SU-DHL-6 (cell line): ENCODE measurements around the gene NAA50.

Experiments used
- H2AFZ ChIP-seq: fragments of 200-600 bp; sonication (generic); 2 replicates; pipeline ENCODE4 v1.6.1; 2014; ENCODE audit warnings: low read depth, mild to moderate bottlenecking, moderate library complexity, mixed read lengths, antibody characterized with exemption, low read length; ENCODE audit not compliant: severe bottlenecking
- H3F3A ChIP-seq: fragments of 200-600 bp; shearing (Covaris generic); 2 replicates; pipeline ENCODE4 v1.6.0; 2016; ENCODE audit warnings: antibody characterized with exemption, mild to moderate bottlenecking; ENCODE audit not compliant: insufficient read depth
- H3K27ac ChIP-seq: fragments of 200-600 bp; sonication (generic); 2 replicates; pipeline ENCODE4 v1.5.1; 2016; ENCODE audit warnings: low read depth, mild to moderate bottlenecking, low read length, moderate library complexity, mixed read lengths
- H3K27me3 ChIP-seq: fragments of 200-600 bp; sonication (generic), shearing (Covaris generic); 2 replicates; pipeline ENCODE4 v1.6.0; 2014; ENCODE audit warnings: mild to moderate bottlenecking, low read length
- H3K36me3 ChIP-seq: fragments of 200-600 bp; sonication (generic); 2 replicates; pipeline ENCODE4 v1.6.1; 2014; ENCODE audit warnings: mild to moderate bottlenecking, low read length, mixed read lengths
- H3K4me2 ChIP-seq: fragments of 300-600, 200-600 bp; shearing (Covaris generic), sonication (generic); 2 replicates; pipeline ENCODE4 v1.6.0; 2014; ENCODE audit warnings: low read length, low read depth, mild to moderate bottlenecking; ENCODE audit not compliant: poor library complexity, severe bottlenecking
- H3K4me3 ChIP-seq: fragments of 200-600 bp; sonication (generic); 2 replicates; pipeline ENCODE4 v1.5.1; 2014; ENCODE audit warnings: antibody characterized with exemption, low read length, mild to moderate bottlenecking, mixed read lengths; ENCODE audit not compliant: insufficient read depth, poor library complexity, severe bottlenecking
- H3K79me2 ChIP-seq: fragments of 200-600 bp; sonication (generic); 2 replicates; pipeline ENCODE4 v1.6.1; 2014; ENCODE audit warnings: mild to moderate bottlenecking, low read length, moderate library complexity; ENCODE audit not compliant: insufficient read depth
- H3K9ac ChIP-seq: fragments of 200-600 bp; sonication (generic); 2 replicates; pipeline ENCODE4 v1.7.0; 2014; ENCODE audit warnings: mild to moderate bottlenecking, low read length
- H3K9me2 ChIP-seq: fragments of 200-600 bp; sonication (generic); replicated peaks from 2 replicates; pipeline ENCODE4 v1.6.1; 2014; ENCODE audit warnings: low read length; ENCODE audit not compliant: insufficient read depth
- H3K9me3 ChIP-seq: fragments of 200-600 bp; sonication (generic); 2 replicates; pipeline ENCODE4 v1.6.1; 2014; ENCODE audit warnings: low read length, mixed read lengths; ENCODE audit not compliant: insufficient read depth
- H4K20me1 ChIP-seq: fragments of 200-600 bp; sonication (generic); 2 replicates; pipeline ENCODE4 v1.6.1; 2014; ENCODE audit warnings: low read depth, mild to moderate bottlenecking, antibody characterized with exemption, low read length, moderate library complexity, mixed read lengths
- EZH2phosphoT487 ChIP-seq: fragments of 200-600 bp; sonication (generic), shearing (Covaris generic); conservative IDR thresholded peaks from 2 replicates; pipeline ENCODE4 v1.6.1; 2018; ENCODE audit warnings: mild to moderate bottlenecking, antibody characterized with exemption, low read length, moderate library complexity, mixed read lengths
- TF ChIP-seq, protein P1 (sequence below): fragments of 200-600 bp; sonication (generic); IDR thresholded peaks from one replicate; pipeline ENCODE4 v1.5.1; 2017; ENCODE audit warnings: antibody characterized with exemption, mild to moderate bottlenecking, low read length, moderate library complexity; ENCODE audit not compliant: insufficient read depth, poor library complexity, severe bottlenecking

NAA50 gene

DNA sequence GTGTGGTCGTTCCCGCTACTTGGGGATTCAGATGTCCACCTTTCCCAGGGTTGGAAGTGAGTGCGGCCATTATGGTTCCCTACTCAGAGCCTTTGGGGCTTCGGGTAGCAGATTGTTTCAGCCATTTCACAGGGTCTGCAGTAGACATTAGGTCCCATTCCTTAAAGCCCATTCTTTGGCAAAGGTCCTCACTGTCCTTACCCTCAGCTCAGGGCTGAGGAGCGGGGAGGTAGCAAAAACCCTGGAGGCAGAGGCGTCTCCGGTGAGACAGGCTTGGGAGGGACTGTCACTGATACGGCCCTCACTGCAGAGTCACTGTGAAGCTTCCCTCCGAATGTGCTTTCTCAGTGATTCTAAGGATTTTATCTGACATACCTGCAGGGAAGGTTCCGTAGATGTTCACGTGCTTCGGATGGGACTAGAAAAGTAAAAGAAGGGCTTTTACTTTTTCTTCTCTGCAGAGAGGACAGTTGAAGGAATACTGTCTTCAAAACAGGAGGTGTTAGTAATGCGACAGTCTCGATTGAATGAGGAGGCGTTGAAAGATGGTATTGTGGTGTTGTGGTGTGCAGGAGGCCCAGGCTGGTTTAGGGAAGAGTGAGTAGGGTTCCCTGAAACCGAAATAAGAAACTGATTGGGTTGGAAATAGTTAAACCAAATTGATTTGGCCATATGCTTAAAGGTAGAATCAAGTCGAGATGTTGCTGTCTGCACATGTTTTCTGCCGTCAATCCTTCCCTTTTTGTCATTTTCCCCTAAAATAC lies 1.4 kb upstream of the NAA50 start:
- H3F3A ChIP-seq, result peaks cover 41% of the 10 kb centered on the region
- H3K4me3 ChIP-seq, result peak overlapping the region; percentile 97
- H3K9ac ChIP-seq, result peak overlapping the region; percentile 99
- H2AFZ ChIP-seq, result peak overlapping the region; percentile 52
- no peaks in the 10 kb centered on the region for H3K9me3 ChIP-seq
- peaks cover 23% of the 10 kb centered on the region for H4K20me1 ChIP-seq
- H3K9me2 ChIP-seq, result no peaks in the 10 kb centered on the region
- peak overlapping the region; percentile 92 for H3K4me2 ChIP-seq
- peaks cover 75% of the 10 kb centered on the region for H3K79me2 ChIP-seq
- no peak for TF ChIP-seq EZH2phosphoT487
- TF ChIP-seq, protein P1, sequence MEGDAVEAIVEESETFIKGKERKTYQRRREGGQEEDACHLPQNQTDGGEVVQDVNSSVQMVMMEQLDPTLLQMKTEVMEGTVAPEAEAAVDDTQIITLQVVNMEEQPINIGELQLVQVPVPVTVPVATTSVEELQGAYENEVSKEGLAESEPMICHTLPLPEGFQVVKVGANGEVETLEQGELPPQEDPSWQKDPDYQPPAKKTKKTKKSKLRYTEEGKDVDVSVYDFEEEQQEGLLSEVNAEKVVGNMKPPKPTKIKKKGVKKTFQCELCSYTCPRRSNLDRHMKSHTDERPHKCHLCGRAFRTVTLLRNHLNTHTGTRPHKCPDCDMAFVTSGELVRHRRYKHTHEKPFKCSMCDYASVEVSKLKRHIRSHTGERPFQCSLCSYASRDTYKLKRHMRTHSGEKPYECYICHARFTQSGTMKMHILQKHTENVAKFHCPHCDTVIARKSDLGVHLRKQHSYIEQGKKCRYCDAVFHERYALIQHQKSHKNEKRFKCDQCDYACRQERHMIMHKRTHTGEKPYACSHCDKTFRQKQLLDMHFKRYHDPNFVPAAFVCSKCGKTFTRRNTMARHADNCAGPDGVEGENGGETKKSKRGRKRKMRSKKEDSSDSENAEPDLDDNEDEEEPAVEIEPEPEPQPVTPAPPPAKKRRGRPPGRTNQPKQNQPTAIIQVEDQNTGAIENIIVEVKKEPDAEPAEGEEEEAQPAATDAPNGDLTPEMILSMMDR, result no peak
- peak overlapping the region; percentile 48 for H3K27ac ChIP-seq
- H3K36me3 ChIP-seq, result peaks cover 6% of the 10 kb centered on the region
- no peaks in the 10 kb centered on the region for H3K27me3 ChIP-seq

DNA sequence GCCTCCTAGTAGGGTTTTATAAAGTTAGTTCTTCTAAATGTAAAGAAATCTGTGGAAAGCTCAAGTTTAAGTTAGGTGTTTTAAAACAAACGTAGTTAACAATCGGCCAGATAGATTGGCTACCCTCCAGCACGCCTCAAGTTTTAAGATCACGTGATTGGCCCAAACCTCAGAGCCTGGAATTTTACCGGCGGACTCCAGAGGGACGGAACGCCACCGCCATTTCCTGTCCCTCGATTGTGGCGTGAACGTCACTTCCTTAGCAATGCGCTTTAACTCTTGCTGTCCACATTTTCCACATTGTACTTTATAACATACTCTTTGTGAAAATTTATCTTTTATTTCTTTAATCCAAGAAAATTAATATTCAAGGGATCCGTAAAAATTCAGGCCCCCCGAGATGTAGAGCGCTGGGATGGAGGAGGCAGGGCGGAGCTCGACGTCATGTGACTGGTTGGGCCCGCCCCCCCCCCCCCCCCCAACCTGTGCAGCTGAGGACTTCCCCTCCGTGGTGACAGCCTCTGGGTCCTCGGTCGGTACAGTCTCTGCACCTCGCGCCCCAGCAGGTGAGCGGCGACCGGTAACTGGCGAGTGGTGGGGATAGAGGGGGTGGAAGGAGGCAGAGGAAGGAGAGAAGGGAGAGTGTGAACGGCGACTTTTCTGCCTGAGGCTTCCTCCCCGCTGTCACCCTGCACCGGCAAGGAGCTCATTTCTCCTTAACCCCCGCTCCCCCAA lies 666 bp upstream of the NAA50 start, which contains the start of gene ATP6V1A:
Gene ATP6V1A (plus strand): TSS at position 488 of the 735 bp plus-strand sequence. CDS start 31,719 bp downstream, outside the sequence.
- peak within 1 kb of the TSS; percentile 99 for H3K9ac ChIP-seq
- H2AFZ ChIP-seq, result peak within 1 kb of the TSS; percentile 74
- peaks cover 25% of the 10 kb centered on the region for H4K20me1 ChIP-seq
- H3K4me3 ChIP-seq, result peak within 1 kb of the TSS; percentile 97
- no peaks in the 10 kb centered on the region for H3K9me3 ChIP-seq
- TF ChIP-seq EZH2phosphoT487, result no peak
- TF ChIP-seq, protein P1, result no peak
- peaks cover 36% of the 10 kb centered on the region for H3F3A ChIP-seq
- no peaks in the 10 kb centered on the region for H3K27me3 ChIP-seq
- H3K27ac ChIP-seq, result peak within 1 kb of the TSS; percentile 93
- peaks cover 6% of the 10 kb centered on the region for H3K36me3 ChIP-seq
- H3K9me2 ChIP-seq, result no peaks in the 10 kb centered on the region
- H3K79me2 ChIP-seq, result peaks cover 80% of the 10 kb centered on the region
- H3K4me2 ChIP-seq, result peak within 1 kb of the TSS; percentile 92

DNA sequence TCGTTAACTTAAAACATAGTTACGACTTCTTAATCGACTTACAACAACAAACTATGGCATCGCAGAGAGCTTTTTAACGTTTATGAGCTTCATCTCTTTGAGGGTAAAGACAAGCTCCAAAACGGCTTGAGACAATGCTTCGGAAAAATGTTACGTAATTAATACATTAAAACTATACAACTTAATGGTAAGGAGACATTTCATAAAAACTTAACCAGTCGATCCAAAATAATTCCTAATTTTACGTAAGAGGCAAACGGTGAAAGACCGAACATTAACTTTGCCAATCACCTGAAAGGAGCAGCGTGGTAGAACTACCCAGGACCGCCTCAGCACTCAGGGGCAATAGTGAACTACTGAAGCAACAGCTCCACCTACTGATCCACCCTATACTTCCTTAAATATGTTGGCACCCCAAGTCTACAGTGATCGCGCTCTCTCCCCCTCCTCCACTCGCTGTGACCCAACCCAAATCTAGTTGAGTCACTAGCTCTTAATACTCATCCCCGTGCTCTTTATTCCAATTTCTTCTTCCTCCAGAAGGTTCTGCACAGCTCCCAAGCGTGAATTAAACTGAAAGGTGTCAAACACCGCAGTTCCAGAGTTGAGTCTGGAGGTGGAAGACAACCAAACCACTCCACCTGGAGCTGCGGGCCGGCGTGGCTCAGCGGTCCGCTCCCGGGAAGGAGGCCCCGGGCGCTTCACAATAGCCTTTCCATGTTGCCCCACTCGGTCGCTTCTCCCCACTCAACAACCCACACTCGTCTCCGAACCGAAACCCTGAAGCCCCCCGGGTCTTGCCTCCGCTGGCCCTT lies 901 bp downstream of the NAA50 start:
- H3K4me2 ChIP-seq, result peak overlapping the region; percentile 92
- H3K4me3 ChIP-seq, result peak overlapping the region; percentile 97
- peaks cover 10% of the 10 kb centered on the region for H3K36me3 ChIP-seq
- H3K27ac ChIP-seq, result peak overlapping the region; percentile 93
- TF ChIP-seq, protein P1, result peak; percentile 32
- TF ChIP-seq EZH2phosphoT487, result no peak
- no peaks in the 10 kb centered on the region for H3K9me2 ChIP-seq
- no peaks in the 10 kb centered on the region for H3K9me3 ChIP-seq
- peak overlapping the region; percentile 99 for H3K9ac ChIP-seq
- peaks cover 39% of the 10 kb centered on the region for H4K20me1 ChIP-seq
- no peaks in the 10 kb centered on the region for H3K27me3 ChIP-seq
- peaks cover 89% of the 10 kb centered on the region for H3K79me2 ChIP-seq
- peak overlapping the region; percentile 74 for H2AFZ ChIP-seq
- peaks cover 36% of the 10 kb centered on the region for H3F3A ChIP-seq
